GM12874 (cell line): Measurements from ENCODE around the gene PIGM.

Source experiments
- CTCF ChIP-seq: IDR thresholded peaks from 2 replicates; pipeline ENCODE4 v1.5.1; 2011; ENCODE audit warnings: low read depth, mild to moderate bottlenecking, control low read depth, low read length, moderate library complexity; ENCODE audit not compliant: insufficient read depth

The PIGM gene

GRCh38 chr1:160017592-160017991 lies 14.2 kb downstream of the PIGM start:
- TF ChIP-seq CTCF: no peak

GRCh38 chr1:160011781-160012180 lies 20.0 kb downstream of the PIGM start:
- TF ChIP-seq CTCF: no peak

- TF ChIP-seq CTCF: no peak
Observed at GRCh38 chr1:160009801-160010200, 22.0 kb downstream of the PIGM start.

- no peak for TF ChIP-seq CTCF
Observed at GRCh38 chr1:160009081-160009480, 22.7 kb downstream of the PIGM start.

- TF ChIP-seq CTCF: peak; percentile 31; the same call in 1 of the 2 replicates
Observed at GRCh38 chr1:160007577-160008200, 24.1 kb downstream of the PIGM start.

- peak; percentile 90 for TF ChIP-seq CTCF
Observed at GRCh38 chr1:160006312-160006940, 25.4 kb downstream of the PIGM start.

- TF ChIP-seq CTCF: no peak
Observed at GRCh38 chr1:160005070-160005469, 26.7 kb downstream of the PIGM start.
